Activated T-cell treated with anti-CD3 and anti-CD28 coated beads for 1 hour (primary cell): ENCODE results near the gene EXOSC6.
"Not testable (repeated sequence)": the region's sequence is repeated elsewhere in the genome, so short reads cannot be mapped to it uniquely, and the experiment has no call there.

Experiments
- DNase-seq: peaks from one replicate; pipeline ENCODE4 v3.0.0-alpha.2; 2020; ENCODE audit warnings: low read depth

The EXOSC6 gene

GRCh38 chr16:70254180-70254964, 2.6 kb upstream of the EXOSC6 start:
- no peak for DNase-seq

GRCh38 chr16:70253291-70254106, 1.8 kb upstream of the EXOSC6 start:
- DNase-seq: no peak

- no peak for DNase-seq
Measured at GRCh38 chr16:70252355-70252988, 732 bp upstream of the EXOSC6 start.

GRCh38 chr16:70250748-70251628, 752 bp downstream of the EXOSC6 start:
- no peak for DNase-seq

GRCh38 chr16:70249697-70250096, 2.0 kb downstream of the EXOSC6 start:
- not testable (repeated sequence) for DNase-seq

- not testable (repeated sequence) for DNase-seq
Measured at GRCh38 chr16:70238773-70239172, 13.0 kb downstream of the EXOSC6 start.

- DNase-seq: not testable (repeated sequence)
Measured at GRCh38 chr16:70231831-70232230, 19.9 kb downstream of the EXOSC6 start.

- not testable (repeated sequence) for DNase-seq
Measured at GRCh38 chr16:70226024-70226423, 25.7 kb downstream of the EXOSC6 start.

- not testable (repeated sequence) for DNase-seq
Measured at GRCh38 chr16:70225430-70225829, 26.3 kb downstream of the EXOSC6 start.

GRCh38 chr16:70224645-70225044, 27.1 kb downstream of the EXOSC6 start:
- DNase-seq: not testable (repeated sequence)

- not testable (repeated sequence) for DNase-seq
Measured at GRCh38 chr16:70223971-70224513, 27.7 kb downstream of the EXOSC6 start.

- not testable (repeated sequence) for DNase-seq
Measured at GRCh38 chr16:70223216-70223615, 28.5 kb downstream of the EXOSC6 start.

- DNase-seq: not testable (repeated sequence)
Measured at GRCh38 chr16:70222574-70222973, 29.2 kb downstream of the EXOSC6 start.

GRCh38 chr16:70218586-70218985, 33.2 kb downstream of the EXOSC6 start:
- DNase-seq: not testable (repeated sequence)

- not testable (repeated sequence) for DNase-seq
Measured at GRCh38 chr16:70206382-70206781, 45.4 kb downstream of the EXOSC6 start.

- DNase-seq: not testable (repeated sequence)
Measured at GRCh38 chr16:70204668-70205405, 46.9 kb downstream of the EXOSC6 start.

- DNase-seq: not testable (repeated sequence)
Measured at GRCh38 chr16:70204010-70204409, 47.7 kb downstream of the EXOSC6 start.

- DNase-seq: not testable (repeated sequence)
Measured at GRCh38 chr16:70203508-70203907, 48.2 kb downstream of the EXOSC6 start.

- DNase-seq: not testable (repeated sequence)
Measured at GRCh38 chr16:70200063-70200462, 51.7 kb downstream of the EXOSC6 start.

GRCh38 chr16:70199170-70199569, 52.6 kb downstream of the EXOSC6 start:
- DNase-seq: not testable (repeated sequence)
